ENCODE data around the gene APOL3.

Gene APOL3, protein sequence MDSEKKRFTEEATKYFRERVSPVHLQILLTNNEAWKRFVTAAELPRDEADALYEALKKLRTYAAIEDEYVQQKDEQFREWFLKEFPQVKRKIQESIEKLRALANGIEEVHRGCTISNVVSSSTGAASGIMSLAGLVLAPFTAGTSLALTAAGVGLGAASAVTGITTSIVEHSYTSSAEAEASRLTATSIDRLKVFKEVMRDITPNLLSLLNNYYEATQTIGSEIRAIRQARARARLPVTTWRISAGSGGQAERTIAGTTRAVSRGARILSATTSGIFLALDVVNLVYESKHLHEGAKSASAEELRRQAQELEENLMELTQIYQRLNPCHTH

DNA sequence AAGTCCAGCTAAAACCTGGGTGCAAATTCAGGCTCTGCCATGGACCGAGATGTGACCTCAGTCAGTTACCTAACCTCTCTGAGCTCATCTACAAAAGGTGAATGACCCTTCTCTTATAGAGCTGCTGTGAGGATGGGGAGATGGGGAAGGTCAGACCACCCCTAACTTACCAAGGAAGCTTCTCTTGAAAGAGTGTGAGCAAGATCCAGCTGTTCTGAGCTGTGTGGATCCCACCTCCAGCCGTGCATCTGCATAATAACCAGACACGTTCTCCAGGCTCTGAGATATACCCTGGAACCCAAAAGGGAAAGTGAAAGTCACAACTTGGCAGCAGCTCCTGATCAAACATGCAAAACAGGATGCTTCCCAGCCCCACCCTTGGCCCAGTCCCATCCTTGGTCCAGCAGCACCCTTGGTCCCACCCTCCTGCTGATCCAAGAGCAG, at the start of gene APOL3:
TSS of gene APOL3 (minus strand) at position 257 of the 444 bp plus-strand sequence. CDS start 11,700 bp downstream, outside the sequence.
- no peak for TF ChIP-seq CTCF (IDR thresholded peaks at IDR 0.05)

GRCh38 chr22:36210224-36210623, 49.7 kb upstream of the APOL3 start:
- no peak for TF ChIP-seq CTCF (IDR thresholded peaks at IDR 0.05)

DNA sequence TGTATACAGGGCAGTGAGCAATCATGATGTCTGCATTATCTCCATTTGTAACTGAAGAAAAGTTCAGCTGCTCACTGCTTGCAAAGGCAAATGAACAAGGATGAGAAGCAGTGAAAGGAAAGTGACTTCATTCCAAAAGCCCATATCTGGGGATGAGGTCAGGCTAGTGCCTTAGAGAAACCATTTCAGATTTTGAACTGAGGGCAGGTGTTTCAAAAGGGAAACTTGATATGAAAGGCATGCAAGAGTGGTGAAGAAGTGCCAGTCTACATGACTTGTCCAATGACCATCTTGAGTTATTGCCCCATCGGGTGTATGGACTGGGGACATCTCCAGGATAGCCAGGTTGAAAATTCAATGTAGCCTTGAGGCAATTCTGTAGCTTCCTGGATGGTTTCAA, 48.4 kb upstream of the APOL3 start:
- no peak for TF ChIP-seq CTCF (IDR thresholded peaks at IDR 0.05)

GRCh38 chr22:36208162-36208765, 47.7 kb upstream of the APOL3 start:
- no peak for TF ChIP-seq CTCF (IDR thresholded peaks at IDR 0.05)

DNA sequence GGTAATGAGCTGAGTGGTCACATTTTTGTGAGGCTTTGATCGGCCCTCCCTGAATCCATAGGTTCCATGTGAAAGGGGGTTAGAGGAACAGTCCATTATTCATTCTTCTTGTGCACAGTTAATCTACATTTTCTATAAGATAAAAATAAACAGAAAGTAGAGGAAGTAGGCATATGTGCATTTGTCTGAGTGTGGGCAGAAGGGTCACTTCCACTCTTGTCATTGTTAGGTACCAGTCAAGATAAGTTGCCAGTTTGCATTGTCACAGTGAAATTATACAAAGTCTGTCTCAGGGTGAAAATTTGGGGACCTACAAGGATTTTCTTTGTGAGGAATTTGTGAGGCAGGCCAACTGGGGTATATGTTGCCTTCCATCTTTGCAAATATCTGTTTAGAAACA, 45.7 kb upstream of the APOL3 start:
- TF ChIP-seq CTCF (IDR thresholded peaks at IDR 0.05) = no peak

DNA sequence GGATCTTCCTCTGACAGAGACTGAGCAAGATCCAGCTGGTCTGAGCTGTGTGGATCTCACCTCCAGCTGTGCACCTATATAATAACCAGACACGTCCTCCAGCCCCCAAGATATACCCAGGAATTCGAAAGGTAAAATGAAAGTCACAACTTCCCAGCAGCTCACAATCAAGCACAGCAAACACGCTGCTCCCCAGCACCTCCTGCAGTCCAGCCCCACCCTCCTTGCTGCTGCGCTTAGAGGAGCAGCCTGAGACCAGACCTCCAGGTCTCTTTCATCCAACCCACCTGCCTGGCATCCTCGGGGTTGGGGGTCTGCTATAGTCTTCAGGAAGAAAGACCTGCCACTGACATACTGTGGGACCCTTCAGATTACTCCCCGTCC, 44.1 kb upstream of the APOL3 start:
- no peak for TF ChIP-seq CTCF (IDR thresholded peaks at IDR 0.05)

- no peak for TF ChIP-seq CTCF (IDR thresholded peaks at IDR 0.05)
These were observed 43.6 kb upstream of the APOL3 start for GRCh38 chr22:36204001-36204631.

All from LNCAP (cell line).